Common myeloid progenitor, CD34-positive (primary cell): Measurements from ENCODE around the gene GRM6.

ENCODE experiments used
- CTCF ChIA-PET: fragments of 350-600 bp; sonication (Branson Sonifier 250); formaldehyde crosslinking; loops from one replicate; lab custom pipeline; 2021; ENCODE audit warnings: antibody characterized with exemption; lab: Charles Lee
- POLR2A ChIA-PET: fragments of 350-600 bp; sonication (Branson Sonifier 250); formaldehyde crosslinking; loops from one replicate; lab custom pipeline; 2021; ENCODE audit warnings: antibody characterized with exemption; lab: Charles Lee
- DNase-seq, 3 donors: peaks; one replicate each; pipeline versions ENCODE4 v3.0.0 to v3.0.0-alpha.2; 2013
- H3K27ac ChIP-seq, 2 experiments: 1 replicate in 1 of 2; 2 replicates in 1 of 2; pipeline ENCODE4 v1.7.0; 2013; ENCODE audit warnings: inconsistent platforms in 2 of 2, low read length in 2 of 2, mild to moderate bottlenecking in 2 of 2, low read depth in 1 of 2, moderate library complexity in 1 of 2; ENCODE audit not compliant: severe bottlenecking in 2 of 2, insufficient read depth in 1 of 2, poor library complexity in 1 of 2
- H3K27me3 ChIP-seq, 5 experiments: replicated peaks in 2 of 5; 1 replicate in 3 of 5; 2 replicates in 2 of 5; pipeline versions ENCODE4 v1.6.1 to v1.7.0; 2013; ENCODE audit warnings: low read length in 4 of 5, mild to moderate bottlenecking in 2 of 5, moderate library complexity in 2 of 5, inconsistent platforms in 1 of 5; ENCODE audit not compliant: insufficient read depth in 5 of 5, control insufficient read depth in 4 of 5
- H3K36me3 ChIP-seq, 4 experiments: 1 replicate in 2 of 4; 2 replicates in 2 of 4; pipeline versions ENCODE4 v1.6.1 to v1.7.0; 2013; ENCODE audit warnings: low read length in 3 of 4, control low read depth in 1 of 4, mild to moderate bottlenecking in 1 of 4; ENCODE audit not compliant: control insufficient read depth in 4 of 4, insufficient read depth in 4 of 4
- H3K4me1 ChIP-seq, 4 experiments: 1 replicate in 3 of 4; 2 replicates in 1 of 4; pipeline versions ENCODE4 v1.6.1 to v1.7.1; 2013; ENCODE audit warnings: low read length in 3 of 4, mild to moderate bottlenecking in 3 of 4, control low read depth in 1 of 4, inconsistent platforms in 1 of 4, moderate library complexity in 1 of 4; ENCODE audit not compliant: control insufficient read depth in 4 of 4, insufficient read depth in 4 of 4; ENCODE audit errors: control extremely low read depth in 1 of 4
- H3K4me3 ChIP-seq, 7 experiments: 1 replicate in 4 of 7; 2 replicates in 3 of 7; pipeline versions ENCODE4 v1.5.1 to v1.7.0; 2013; ENCODE audit warnings: mild to moderate bottlenecking in 7 of 7, low read length in 6 of 7, moderate library complexity in 6 of 7, inconsistent platforms in 2 of 7, low read depth in 2 of 7, control low read depth in 1 of 7; ENCODE audit not compliant: insufficient read depth in 4 of 7, control insufficient read depth in 1 of 7; ENCODE audit errors: extremely low read depth in 1 of 7
- H3K9me3 ChIP-seq, 5 experiments: 1 replicate in 4 of 5; 2 replicates in 1 of 5; pipeline versions ENCODE4 v1.6.1 to v1.7.1; 2013; ENCODE audit warnings: low read length in 4 of 5, mild to moderate bottlenecking in 2 of 5, inconsistent platforms in 1 of 5, low read depth in 1 of 5, moderate library complexity in 1 of 5; ENCODE audit not compliant: control insufficient read depth in 4 of 5, insufficient read depth in 2 of 5; ENCODE audit errors: control extremely low read depth in 1 of 5
- whole genome bisulfite sequencing: methylation state at CpG from one replicate; pipeline ENCODE4 v1.1.5; 2013; ENCODE audit not compliant: insufficient coverage; 5-methylcytosine and 5-hydroxymethylcytosine counted together

GRM6 gene

DNA sequence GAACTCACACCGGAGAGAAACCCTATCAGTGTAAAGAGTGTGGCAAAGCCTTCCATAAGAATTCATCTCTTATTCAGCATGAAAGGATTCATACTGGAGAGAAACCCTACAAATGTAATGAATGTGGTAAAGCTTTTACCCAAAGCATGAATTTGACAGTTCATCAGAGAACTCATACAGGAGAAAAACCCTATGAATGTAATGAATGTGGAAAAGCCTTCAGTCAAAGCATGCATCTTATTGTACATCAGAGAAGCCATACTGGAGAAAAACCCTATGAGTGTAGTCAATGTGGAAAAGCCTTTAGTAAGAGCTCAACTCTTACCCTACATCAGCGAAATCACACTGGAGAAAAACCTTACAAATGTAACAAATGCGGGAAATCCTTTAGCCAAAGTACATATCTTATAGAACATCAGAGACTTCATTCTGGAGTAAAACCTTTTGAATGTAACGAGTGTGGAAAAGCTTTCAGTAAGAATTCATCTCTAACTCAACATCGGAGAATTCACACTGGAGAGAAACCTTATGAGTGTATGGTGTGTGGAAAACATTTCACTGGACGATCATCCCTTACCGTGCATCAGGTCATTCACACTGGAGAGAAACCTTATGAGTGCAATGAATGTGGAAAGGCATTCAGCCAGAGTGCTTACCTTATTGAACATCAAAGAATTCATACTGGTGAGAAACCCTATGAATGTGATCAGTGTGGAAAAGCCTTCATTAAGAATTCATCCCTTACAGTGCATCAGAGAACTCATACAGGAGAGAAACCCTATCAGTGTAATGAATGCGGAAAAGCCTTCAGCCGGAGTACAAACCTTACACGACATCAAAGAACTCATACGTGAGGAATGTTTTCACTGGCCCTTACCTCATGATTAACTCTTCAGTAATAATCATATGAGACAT is 63.0 kb downstream of the GRM6 start:
- CTCF ChIA-PET: interaction anchor here (0.7 kb wide), 1 partner anchor 1891 kb away, joined by 3 read pairs; no protein-coding TSS in a partner anchor
- Histone ChIP-seq H3K36me3 (peaks cover 0 to 30% (median 4%) of the 10 kb centered on the region in 4 experiments), H3K27ac (no peak overlapping the region), H3K4me1 (no peaks in the 10 kb centered on the region), H3K9me3 (peaks cover 7 to 92% (median 75%) of the 10 kb centered on the region in 5 experiments), H3K27me3 (no peaks in the 10 kb centered on the region), H3K4me3 (no peak overlapping the region)
- no peak for DNase-seq
- POLR2A ChIA-PET: no interaction called here
- WGBS: 100% methylated on average over 4 of the region's 11 CpGs
